Measurements from ENCODE around the gene NUCB2. TPM values are rescaled to one million over a fixed set of nuclear protein-coding genes. Genes with fewer than 3 reads are reported as not detected.

The NUCB2 gene
- polyA plus RNA-seq, 1 donor (not counting 4 experiments of a cell fraction or from before 2014, with no cell fraction given), result 44.2 TPM

DNA sequence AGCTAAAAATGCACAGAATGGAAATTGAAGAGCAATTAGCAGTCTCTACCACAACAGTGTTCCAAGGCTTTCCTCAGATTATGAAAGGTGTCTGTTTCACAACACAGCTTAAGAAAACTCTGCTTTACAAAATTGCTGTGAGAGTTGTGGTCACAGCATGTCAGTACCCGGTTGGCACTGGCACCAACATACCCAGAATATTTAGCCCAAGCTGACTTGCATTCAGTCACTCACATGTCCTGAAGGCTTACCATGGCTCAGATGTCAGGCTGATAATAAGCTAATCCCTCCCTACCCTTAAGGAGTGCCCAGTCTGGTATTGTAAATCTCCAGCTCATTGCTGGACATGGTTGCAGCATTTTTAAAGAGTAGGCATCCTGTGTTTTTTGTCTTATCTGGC lies 90.0 kb downstream of the NUCB2 start:
- Histone ChIP-seq H3K36me3 (ENCODE audit: control insufficient read depth in 2 of 2, extremely low read depth in 1 of 2, insufficient read depth in 2 of 2, low read length in 2 of 2) (peaks cover 7 to 28% of the 10 kb centered on the region in 2 experiments), H3K4me3 (ENCODE audit: control insufficient read depth in 2 of 3, extremely low read depth in 1 of 3, insufficient read depth in 2 of 3, low read depth in 1 of 3, low read length in 3 of 3) (no peak overlapping the region), H3K4me1 (ENCODE audit: control insufficient read depth, extremely low read depth, insufficient read depth, low read length) (no peaks in the 10 kb centered on the region), H4K20me1 (ENCODE audit: control insufficient read depth, extremely low read depth, insufficient read depth, low read length) (no peaks in the 10 kb centered on the region), H3K4me2 (ENCODE audit: control insufficient read depth, extremely low read depth, insufficient read depth, low read depth, low read length) (no peak overlapping the region), H3K27ac (ENCODE audit: control insufficient read depth, insufficient read depth, low read length) (no peak overlapping the region), H2AFZ (ENCODE audit: control insufficient read depth, low read length) (no peak overlapping the region), H3K27me3 (ENCODE audit: control insufficient read depth, extremely low read depth, insufficient read depth, low read length) (no peaks in the 10 kb centered on the region), H3K9me3 (ENCODE audit: control insufficient read depth, low read depth, low read length) (peaks cover 23% of the 10 kb centered on the region), H3K79me2 (ENCODE audit: control insufficient read depth, insufficient read depth, low read length) (no peaks in the 10 kb centered on the region), H3K9ac (ENCODE audit: control insufficient read depth, extremely low read depth, insufficient read depth, low read length) (no peak overlapping the region), H3K9me1 (ENCODE audit: control insufficient read depth, extremely low read depth, insufficient read depth, low read length) (no peaks in the 10 kb centered on the region)
- DNase-seq (ENCODE audit: low read depth, low spot score), result no peak
- TF ChIP-seq EZH2 (IDR thresholded peaks at IDR 0.05; ENCODE audit: low read length), result no peak
- no peak for TF ChIP-seq CTCF (optimal IDR thresholded peaks at IDR 0.05 in 1 of 3, IDR thresholded peaks at IDR 0.05 in 1 of 3, conservative IDR thresholded peaks at IDR 0.05 in 1 of 3; ENCODE audit: extremely low read depth in 1 of 3, insufficient read depth in 2 of 3, low read length in 3 of 3)
- FAIRE-seq, result peak; percentile 32
- dilution Hi-C loops (cut with MboI; ENCODE audit: extremely low pct_ligation_motif_present, low sequenced_read_pairs), result no loop called here

DNA sequence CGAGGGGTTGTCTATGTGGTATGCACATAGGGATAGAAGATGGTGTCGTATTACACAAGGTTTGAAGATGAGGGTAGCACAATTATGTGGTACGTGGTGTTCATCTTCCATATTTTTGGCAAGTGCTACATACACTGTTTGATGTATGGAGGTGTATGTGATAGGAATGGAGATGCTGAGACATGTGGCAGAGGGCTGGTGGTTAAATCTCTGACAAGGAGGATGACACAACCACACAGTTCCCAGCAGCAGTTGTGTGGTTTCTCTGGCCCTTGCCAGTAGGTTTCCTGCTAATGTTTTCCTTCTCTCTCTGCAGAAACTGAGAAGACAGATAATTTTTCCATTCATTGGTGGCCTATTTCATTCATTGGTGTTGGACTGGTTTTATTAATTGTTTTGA lies 92.0 kb downstream of the NUCB2 start:
- no peak overlapping the region for H3K4me2 ChIP-seq (ENCODE audit: control insufficient read depth, extremely low read depth, insufficient read depth, low read depth, low read length)
- no peak overlapping the region for H3K9ac ChIP-seq (ENCODE audit: control insufficient read depth, extremely low read depth, insufficient read depth, low read length)
- peaks cover 16 to 40% of the 10 kb centered on the region in 2 experiments for H3K36me3 ChIP-seq (ENCODE audit: control insufficient read depth in 2 of 2, extremely low read depth in 1 of 2, insufficient read depth in 2 of 2, low read length in 2 of 2)
- TF ChIP-seq EZH2 (IDR thresholded peaks at IDR 0.05; ENCODE audit: low read length), result no peak
- no peak for TF ChIP-seq CTCF (optimal IDR thresholded peaks at IDR 0.05 in 1 of 3, IDR thresholded peaks at IDR 0.05 in 1 of 3, conservative IDR thresholded peaks at IDR 0.05 in 1 of 3; ENCODE audit: extremely low read depth in 1 of 3, insufficient read depth in 2 of 3, low read length in 3 of 3)
- no peaks in the 10 kb centered on the region for H3K9me1 ChIP-seq (ENCODE audit: control insufficient read depth, extremely low read depth, insufficient read depth, low read length)
- H3K27me3 ChIP-seq (ENCODE audit: control insufficient read depth, extremely low read depth, insufficient read depth, low read length), result no peaks in the 10 kb centered on the region
- H3K9me3 ChIP-seq (ENCODE audit: control insufficient read depth, low read depth, low read length), result peaks cover 34% of the 10 kb centered on the region
- no peak for FAIRE-seq
- H3K27ac ChIP-seq (ENCODE audit: control insufficient read depth, insufficient read depth, low read length), result no peak overlapping the region
- H3K79me2 ChIP-seq (ENCODE audit: control insufficient read depth, insufficient read depth, low read length), result no peaks in the 10 kb centered on the region
- H3K4me1 ChIP-seq (ENCODE audit: control insufficient read depth, extremely low read depth, insufficient read depth, low read length), result no peaks in the 10 kb centered on the region
- dilution Hi-C loops (cut with MboI; ENCODE audit: extremely low pct_ligation_motif_present, low sequenced_read_pairs), result no loop called here
- H4K20me1 ChIP-seq (ENCODE audit: control insufficient read depth, extremely low read depth, insufficient read depth, low read length), result no peaks in the 10 kb centered on the region
- no peak for DNase-seq (ENCODE audit: low read depth, low spot score)
- H2AFZ ChIP-seq (ENCODE audit: control insufficient read depth, low read length), result no peak overlapping the region
- H3K4me3 ChIP-seq (ENCODE audit: control insufficient read depth in 2 of 3, extremely low read depth in 1 of 3, insufficient read depth in 2 of 3, low read depth in 1 of 3, low read length in 3 of 3), result no peak overlapping the region
